ENCODE results near the gene PLK5. TPM values are rescaled to one million over a fixed set of nuclear protein-coding genes. Genes with fewer than 3 reads are reported as not detected.

Gene PLK5
- total and polyA plus RNA-seq, 2 donors (not counting 1 experiment from before 2014, with no cell fraction given): not detected

DNA sequence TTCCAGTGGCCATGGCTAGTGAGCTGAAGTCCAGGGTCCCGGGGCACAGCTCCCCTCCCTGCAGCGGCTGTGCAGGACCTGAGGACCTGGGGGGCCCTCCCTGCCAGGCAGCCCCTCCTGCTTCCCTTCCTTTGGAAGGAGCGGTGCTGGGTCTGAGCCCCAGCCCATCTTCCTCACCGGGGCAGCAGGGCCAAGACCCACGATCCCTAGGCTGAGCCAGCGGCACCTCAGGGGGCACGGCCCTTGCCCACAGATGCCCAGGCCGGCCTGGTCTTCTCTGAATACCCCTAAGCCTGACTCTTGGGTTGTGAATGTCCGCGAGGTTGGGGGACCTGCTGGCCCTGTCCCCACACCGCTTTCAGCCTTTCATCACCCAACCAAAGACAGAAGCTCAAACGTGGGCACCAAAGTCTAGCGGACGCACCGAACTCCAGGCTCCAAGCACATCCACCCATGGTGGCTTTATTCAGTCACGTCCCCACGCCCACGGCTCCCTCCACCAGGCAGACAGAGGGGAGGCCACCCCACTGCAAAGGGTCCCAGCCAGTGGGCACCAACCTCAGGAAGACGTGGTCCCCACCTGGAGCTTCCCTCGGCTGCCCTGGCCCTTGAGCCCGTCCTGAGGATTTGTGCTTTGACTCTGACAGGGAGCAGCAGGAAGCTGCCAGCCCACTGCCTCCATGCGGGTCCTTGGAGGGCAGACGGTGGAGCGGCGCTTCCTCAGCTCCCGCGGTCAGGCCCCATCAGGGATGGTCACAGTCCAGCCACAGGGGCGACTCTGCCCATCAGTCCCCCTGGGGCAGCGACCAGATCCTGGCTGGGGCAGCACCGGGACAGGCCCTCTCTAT is 52.6 kb downstream of the PLK5 start:
- Histone ChIP-seq H3K27me3 (replicated peaks in 1 of 4; ENCODE audit: control extremely low read depth in 1 of 4, control insufficient read depth in 3 of 4, insufficient read depth in 4 of 4, low read length in 3 of 4) (no peaks in the 10 kb centered on the region), H4K20me1 (ENCODE audit: control insufficient read depth, insufficient read depth, low read length, poor library complexity, severe bottlenecking) (peaks cover 11% of the 10 kb centered on the region), H2AFZ (ENCODE audit: insufficient read depth, low read depth, low read length, poor library complexity, severe bottlenecking) (no peak overlapping the region), H3K9me3 (ENCODE audit: control extremely low read depth in 1 of 3, control insufficient read depth in 2 of 3, insufficient read depth in 1 of 3, low read length in 2 of 3) (no peaks in the 10 kb centered on the region), H3K4me2 (replicated peaks; ENCODE audit: low read depth, low read length, poor library complexity, severe bottlenecking) (no peak overlapping the region), H3K79me2 (ENCODE audit: control insufficient read depth, insufficient read depth, low read length) (peaks cover 11% of the 10 kb centered on the region), H3K27ac (ENCODE audit: low read length in 2 of 2) (no peak overlapping the region), H3K4me3 (ENCODE audit: control extremely low read depth in 1 of 5, extremely low read depth in 1 of 5, insufficient read depth in 1 of 5, low read depth in 2 of 5, low read length in 4 of 5) (no peak overlapping the region), H3K36me3 (replicated peaks in 1 of 2; ENCODE audit: control extremely low read depth in 1 of 2, control insufficient read depth in 1 of 2, extremely low read depth in 1 of 2, insufficient read depth in 2 of 2, low read length in 1 of 2) (peaks cover 0 to 40% of the 10 kb centered on the region in 2 experiments), H3K9ac (ENCODE audit: low read length) (no peak overlapping the region), H3K4me1 (ENCODE audit: control insufficient read depth in 2 of 2, insufficient read depth in 2 of 2, low read length in 2 of 2) (no peaks in the 10 kb centered on the region)
- DNase-seq (no peak), ATAC-seq (ENCODE audit: low read depth) (no peak)
- H3K27ac Mint-ChIP-seq: no peak overlapping the region
- no peaks in the 10 kb centered on the region for H3K27me3 Mint-ChIP-seq
- no peak overlapping the region for H3K4me3 Mint-ChIP-seq
- no peaks in the 10 kb centered on the region for H3K4me1 Mint-ChIP-seq
- 92% methylated on average over 30 of the region's 30 CpGs for WGBS (ENCODE audit: insufficient coverage)
- intact Hi-C loops (cut with micrococcal nuclease): no loop called here
- POLR2A ChIA-PET: no interaction called here
- CTCF ChIA-PET: no interaction called here
- H3K9me3 Mint-ChIP-seq (ENCODE audit: insufficient read depth): no peaks in the 10 kb centered on the region
- TF ChIP-seq EZH2 (IDR thresholded peaks at IDR 0.05; ENCODE audit: borderline replicate concordance, insufficient read depth, low read depth, low read length, poor library complexity, severe bottlenecking): no peak
- TF ChIP-seq, protein P1, sequence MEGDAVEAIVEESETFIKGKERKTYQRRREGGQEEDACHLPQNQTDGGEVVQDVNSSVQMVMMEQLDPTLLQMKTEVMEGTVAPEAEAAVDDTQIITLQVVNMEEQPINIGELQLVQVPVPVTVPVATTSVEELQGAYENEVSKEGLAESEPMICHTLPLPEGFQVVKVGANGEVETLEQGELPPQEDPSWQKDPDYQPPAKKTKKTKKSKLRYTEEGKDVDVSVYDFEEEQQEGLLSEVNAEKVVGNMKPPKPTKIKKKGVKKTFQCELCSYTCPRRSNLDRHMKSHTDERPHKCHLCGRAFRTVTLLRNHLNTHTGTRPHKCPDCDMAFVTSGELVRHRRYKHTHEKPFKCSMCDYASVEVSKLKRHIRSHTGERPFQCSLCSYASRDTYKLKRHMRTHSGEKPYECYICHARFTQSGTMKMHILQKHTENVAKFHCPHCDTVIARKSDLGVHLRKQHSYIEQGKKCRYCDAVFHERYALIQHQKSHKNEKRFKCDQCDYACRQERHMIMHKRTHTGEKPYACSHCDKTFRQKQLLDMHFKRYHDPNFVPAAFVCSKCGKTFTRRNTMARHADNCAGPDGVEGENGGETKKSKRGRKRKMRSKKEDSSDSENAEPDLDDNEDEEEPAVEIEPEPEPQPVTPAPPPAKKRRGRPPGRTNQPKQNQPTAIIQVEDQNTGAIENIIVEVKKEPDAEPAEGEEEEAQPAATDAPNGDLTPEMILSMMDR (IDR thresholded peaks at IDR 0.05): no peak
